HUES6 (cell line): ENCODE measurements around the gene HARS2.

Experiments used
- H3K27ac ChIP-seq: 2 replicates; pipeline ENCODE4 v1.7.0; 2013; ENCODE audit warnings: low read depth, mild to moderate bottlenecking, low read length, inconsistent platforms
- H3K27me3 ChIP-seq: 2 replicates; pipeline ENCODE4 v1.6.1; 2013; ENCODE audit warnings: low read length; ENCODE audit not compliant: control insufficient read depth, insufficient read depth
- H3K36me3 ChIP-seq: 2 replicates; pipeline ENCODE4 v1.6.1; 2013; ENCODE audit warnings: low read length; ENCODE audit not compliant: control insufficient read depth, insufficient read depth
- H3K4me1 ChIP-seq: 2 replicates; pipeline ENCODE4 v1.6.1; 2013; ENCODE audit warnings: low read length; ENCODE audit not compliant: control insufficient read depth, insufficient read depth
- H3K4me3 ChIP-seq: 2 replicates; pipeline ENCODE4 v1.5.1; 2013; ENCODE audit warnings: low read depth, low read length
- H3K9ac ChIP-seq: one replicate; pipeline ENCODE4 v1.6.1; 2013; ENCODE audit warnings: mild to moderate bottlenecking, low read length
- H3K9me3 ChIP-seq: 2 replicates; pipeline ENCODE4 v1.6.1; 2013; ENCODE audit warnings: low read depth, low read length; ENCODE audit not compliant: control insufficient read depth, insufficient read depth

The HARS2 gene

DNA sequence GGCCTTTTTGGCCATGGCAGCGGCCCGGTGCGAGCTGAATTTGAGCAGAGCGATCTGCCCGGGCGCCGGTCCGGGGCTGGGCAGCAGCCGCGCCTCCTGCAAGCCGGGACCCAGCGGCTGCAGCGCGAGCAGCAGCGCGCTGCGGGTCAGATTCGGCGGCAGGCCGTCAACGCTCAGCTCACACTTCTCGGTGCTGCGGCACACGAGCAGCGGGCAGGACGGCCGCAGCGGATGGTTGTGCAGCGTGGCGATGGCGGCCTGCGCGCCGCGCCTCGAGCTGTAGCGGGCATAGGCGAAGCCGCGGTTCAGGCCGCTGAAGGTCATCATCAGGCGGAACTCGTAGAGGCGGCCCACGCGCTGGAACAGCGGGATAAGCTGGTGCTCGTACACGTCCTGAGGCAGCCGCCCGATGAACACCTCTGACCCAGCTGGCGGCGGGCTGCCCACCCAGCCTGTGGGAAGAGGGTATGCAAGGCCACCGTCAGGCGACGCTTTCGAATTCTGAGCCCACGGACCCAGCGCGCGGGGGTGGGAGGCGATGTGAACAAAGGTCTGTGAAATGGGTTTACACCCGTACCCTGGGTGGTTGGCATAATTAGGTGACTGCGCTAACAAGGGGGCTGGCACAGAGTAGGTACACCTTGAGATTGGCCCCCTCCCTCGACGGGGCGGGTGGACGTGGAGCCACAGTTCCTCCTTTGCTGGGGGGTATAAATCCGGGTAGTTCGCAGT is 18.6 kb upstream of the HARS2 start:
- H3K9ac ChIP-seq: peak overlapping the region; percentile 26
- no peaks in the 10 kb centered on the region for H3K9me3 ChIP-seq
- no peaks in the 10 kb centered on the region for H3K27me3 ChIP-seq
- H3K4me3 ChIP-seq: peak overlapping the region; percentile 45
- H3K4me1 ChIP-seq: 0 out of 2 replicates have a peak, but pooled peaks cover 4% of the 10 kb centered on the region
- peaks cover 88% of the 10 kb centered on the region for H3K36me3 ChIP-seq
- H3K27ac ChIP-seq: 0 out of 2 replicates have a peak overlapping the region, but pooled peaks have one; percentile 50

- Histone ChIP-seq H3K4me3 (peak within 1 kb of the TSS; percentile 45), H3K4me1 (0 out of 2 replicates have a peak, but pooled peaks cover 4% of the 10 kb centered on the region), H3K27ac (0 out of 2 replicates have a peak within 1 kb of the TSS, but pooled peaks have one; percentile 50), H3K9ac (peak within 1 kb of the TSS; percentile 26), H3K27me3 (no peaks in the 10 kb centered on the region), H3K36me3 (peaks cover 88% of the 10 kb centered on the region), H3K9me3 (no peaks in the 10 kb centered on the region)
These were observed 17.9 kb upstream of the HARS2 start, which contains the start of gene DND1 for GRCh38 chr5:140673187-140673976. Gene DND1, minus strand, starts transcription at chr5:140673576. Its CDS starts 34 bp downstream, at chr5:140673542.

DNA sequence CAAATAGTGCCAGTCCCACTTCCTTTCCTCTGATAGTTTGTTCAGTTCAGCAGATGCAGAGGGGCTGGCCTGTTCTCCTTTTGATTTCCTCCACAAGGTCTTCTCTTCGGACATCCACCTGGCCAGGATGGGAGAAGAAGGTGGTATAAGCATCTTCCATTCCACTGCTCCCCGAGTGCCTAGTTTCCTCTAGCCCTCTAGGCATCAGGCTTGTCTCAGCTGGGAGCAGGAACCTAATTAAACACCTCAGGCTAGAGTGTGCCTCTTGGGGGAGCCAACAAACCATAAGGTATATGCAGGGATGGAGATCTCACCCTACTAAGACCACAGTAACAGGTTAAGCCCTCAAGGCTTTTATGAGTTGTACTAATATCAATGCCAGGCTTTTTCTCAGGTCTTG is 17.0 kb upstream of the HARS2 start:
- H3K4me3 ChIP-seq: no peak overlapping the region
- 0 out of 2 replicates have a peak, but pooled peaks cover 4% of the 10 kb centered on the region for H3K4me1 ChIP-seq
- no peak overlapping the region for H3K9ac ChIP-seq
- H3K27me3 ChIP-seq: no peaks in the 10 kb centered on the region
- no peaks in the 10 kb centered on the region for H3K9me3 ChIP-seq
- no peak overlapping the region for H3K27ac ChIP-seq
- peaks cover 85% of the 10 kb centered on the region for H3K36me3 ChIP-seq

DNA sequence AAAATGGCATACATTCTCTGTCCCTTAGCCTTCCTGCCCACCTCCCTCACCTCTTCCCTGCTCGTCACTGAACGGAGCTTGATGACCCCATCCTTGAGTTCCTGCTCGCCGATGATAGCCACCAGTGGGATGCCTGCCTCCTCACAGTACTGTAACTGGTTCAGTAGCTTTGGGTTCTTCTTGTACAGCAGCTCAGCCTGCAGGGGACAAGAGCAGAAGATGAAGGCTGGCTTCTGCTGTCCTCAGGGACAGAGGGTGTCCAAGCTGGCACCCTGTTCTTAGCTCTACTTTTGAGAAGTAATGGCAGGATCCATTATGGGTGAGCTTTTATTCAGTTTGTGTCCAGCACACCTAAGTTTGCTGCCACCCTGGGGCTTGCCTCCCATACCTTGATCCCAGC is 16.6 kb upstream of the HARS2 start:
- H3K9ac ChIP-seq: no peak overlapping the region
- H3K4me3 ChIP-seq: no peak overlapping the region
- no peaks in the 10 kb centered on the region for H3K27me3 ChIP-seq
- 0 out of 2 replicates have a peak, but pooled peaks cover 4% of the 10 kb centered on the region for H3K4me1 ChIP-seq
- H3K36me3 ChIP-seq: peaks cover 85% of the 10 kb centered on the region
- H3K9me3 ChIP-seq: no peaks in the 10 kb centered on the region
- H3K27ac ChIP-seq: no peak overlapping the region

- no peaks in the 10 kb centered on the region for H3K27me3 ChIP-seq
- H3K4me3 ChIP-seq: no peak overlapping the region
- no peak overlapping the region for H3K9ac ChIP-seq
- H3K27ac ChIP-seq: no peak overlapping the region
- H3K9me3 ChIP-seq: no peaks in the 10 kb centered on the region
- H3K4me1 ChIP-seq: no peaks in the 10 kb centered on the region
- H3K36me3 ChIP-seq: peaks cover 81% of the 10 kb centered on the region
These were observed 13.3 kb upstream of the HARS2 start for GRCh38 chr5:140677947-140678346.

DNA sequence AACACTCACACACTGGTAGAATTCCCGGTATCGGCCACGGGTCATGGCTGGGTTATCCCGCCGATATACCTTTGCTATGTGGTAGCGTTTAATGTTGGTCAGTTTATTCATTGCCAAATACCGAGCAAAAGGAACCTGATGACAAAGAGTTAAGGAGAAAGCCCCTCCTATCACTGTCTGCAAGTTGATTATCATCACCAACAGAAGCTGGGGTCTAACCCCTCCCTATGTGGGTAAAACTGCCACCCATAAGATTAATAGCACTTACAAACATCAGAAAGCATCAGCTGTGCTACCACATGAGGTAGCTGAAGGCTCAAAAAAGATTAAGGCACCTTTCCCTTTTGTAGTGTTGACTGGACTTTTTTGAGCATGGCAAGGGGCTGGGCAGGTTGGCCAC is 12.3 kb upstream of the HARS2 start:
- H3K9me3 ChIP-seq: no peaks in the 10 kb centered on the region
- H3K27me3 ChIP-seq: no peaks in the 10 kb centered on the region
- H3K27ac ChIP-seq: no peak overlapping the region
- H3K36me3 ChIP-seq: peaks cover 74% of the 10 kb centered on the region
- H3K9ac ChIP-seq: no peak overlapping the region
- H3K4me1 ChIP-seq: no peaks in the 10 kb centered on the region
- no peak overlapping the region for H3K4me3 ChIP-seq

DNA sequence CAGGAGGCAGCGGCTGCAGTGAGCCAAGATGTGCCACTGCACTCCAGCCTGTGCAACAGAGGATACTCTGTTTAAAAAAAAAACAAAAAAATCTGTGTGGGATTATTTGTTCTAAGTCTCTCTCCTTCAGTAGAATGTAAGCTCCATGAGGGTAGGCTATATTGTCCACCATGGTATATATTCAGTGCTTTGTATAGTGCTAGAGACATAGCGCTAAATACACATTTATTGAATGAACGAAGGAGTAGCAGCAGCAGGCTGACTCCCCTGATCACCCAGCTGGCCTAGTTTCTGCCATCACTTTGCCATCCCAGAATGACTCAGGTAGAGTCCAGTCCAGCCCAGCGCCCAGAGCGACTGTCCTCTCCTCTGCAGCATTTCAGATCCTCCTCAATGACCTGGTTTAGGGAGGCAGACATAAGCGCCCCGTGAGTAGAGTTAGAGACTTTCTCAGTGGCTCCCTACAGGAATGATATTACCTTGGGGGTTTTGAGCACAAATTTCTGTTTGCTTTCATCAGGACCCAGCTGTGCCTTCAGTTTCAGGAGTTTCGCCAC is 801 bp upstream of the HARS2 start:
- H3K27ac ChIP-seq: no peak overlapping the region
- no peaks in the 10 kb centered on the region for H3K4me1 ChIP-seq
- no peaks in the 10 kb centered on the region for H3K27me3 ChIP-seq
- no peaks in the 10 kb centered on the region for H3K9me3 ChIP-seq
- H3K9ac ChIP-seq: peak overlapping the region; percentile 92
- H3K4me3 ChIP-seq: peak overlapping the region; percentile 92
- H3K36me3 ChIP-seq: peaks cover 31% of the 10 kb centered on the region

GRCh38 chr5:140694276-140694675 is 3.0 kb downstream of the HARS2 start:
- H3K4me1 ChIP-seq: peaks cover 13% of the 10 kb centered on the region
- no peak overlapping the region for H3K27ac ChIP-seq
- H3K9me3 ChIP-seq: no peaks in the 10 kb centered on the region
- H3K9ac ChIP-seq: no peak overlapping the region
- no peak overlapping the region for H3K4me3 ChIP-seq
- peaks cover 62% of the 10 kb centered on the region for H3K36me3 ChIP-seq
- no peaks in the 10 kb centered on the region for H3K27me3 ChIP-seq

DNA sequence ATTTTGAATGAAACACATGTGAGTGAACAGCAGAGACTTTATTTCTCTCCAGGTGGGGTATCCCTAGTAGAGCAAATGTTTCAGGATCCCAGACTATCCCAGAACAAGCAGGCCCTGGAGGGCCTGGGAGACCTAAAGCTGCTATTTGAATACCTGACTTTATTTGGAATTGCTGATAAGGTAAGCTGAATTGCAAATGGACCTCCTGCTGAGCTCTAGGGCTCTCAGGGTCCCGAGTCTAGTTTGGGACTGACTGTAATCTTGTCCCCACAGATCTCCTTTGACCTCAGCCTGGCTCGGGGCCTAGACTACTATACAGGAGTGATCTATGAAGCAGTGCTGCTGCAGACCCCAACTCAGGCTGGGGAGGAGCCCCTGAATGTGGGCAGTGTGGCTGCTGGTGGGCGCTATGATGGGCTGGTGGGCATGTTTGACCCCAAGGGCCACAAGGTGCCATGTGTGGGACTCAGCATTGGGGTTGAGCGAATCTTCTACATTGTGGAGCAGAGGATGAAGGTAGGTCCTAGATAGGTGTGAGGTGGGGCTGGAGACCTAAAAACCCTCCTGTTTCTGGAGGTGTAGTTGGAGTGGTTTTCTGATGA is 5.7 kb downstream of the HARS2 start:
- Histone ChIP-seq H3K9ac (peak overlapping the region; percentile 48), H3K4me1 (peaks cover 16% of the 10 kb centered on the region), H3K27me3 (no peaks in the 10 kb centered on the region), H3K27ac (no peak overlapping the region; the same call in 1 of the 2 replicates), H3K4me3 (no peak overlapping the region), H3K36me3 (peaks cover 65% of the 10 kb centered on the region), H3K9me3 (no peaks in the 10 kb centered on the region)

DNA sequence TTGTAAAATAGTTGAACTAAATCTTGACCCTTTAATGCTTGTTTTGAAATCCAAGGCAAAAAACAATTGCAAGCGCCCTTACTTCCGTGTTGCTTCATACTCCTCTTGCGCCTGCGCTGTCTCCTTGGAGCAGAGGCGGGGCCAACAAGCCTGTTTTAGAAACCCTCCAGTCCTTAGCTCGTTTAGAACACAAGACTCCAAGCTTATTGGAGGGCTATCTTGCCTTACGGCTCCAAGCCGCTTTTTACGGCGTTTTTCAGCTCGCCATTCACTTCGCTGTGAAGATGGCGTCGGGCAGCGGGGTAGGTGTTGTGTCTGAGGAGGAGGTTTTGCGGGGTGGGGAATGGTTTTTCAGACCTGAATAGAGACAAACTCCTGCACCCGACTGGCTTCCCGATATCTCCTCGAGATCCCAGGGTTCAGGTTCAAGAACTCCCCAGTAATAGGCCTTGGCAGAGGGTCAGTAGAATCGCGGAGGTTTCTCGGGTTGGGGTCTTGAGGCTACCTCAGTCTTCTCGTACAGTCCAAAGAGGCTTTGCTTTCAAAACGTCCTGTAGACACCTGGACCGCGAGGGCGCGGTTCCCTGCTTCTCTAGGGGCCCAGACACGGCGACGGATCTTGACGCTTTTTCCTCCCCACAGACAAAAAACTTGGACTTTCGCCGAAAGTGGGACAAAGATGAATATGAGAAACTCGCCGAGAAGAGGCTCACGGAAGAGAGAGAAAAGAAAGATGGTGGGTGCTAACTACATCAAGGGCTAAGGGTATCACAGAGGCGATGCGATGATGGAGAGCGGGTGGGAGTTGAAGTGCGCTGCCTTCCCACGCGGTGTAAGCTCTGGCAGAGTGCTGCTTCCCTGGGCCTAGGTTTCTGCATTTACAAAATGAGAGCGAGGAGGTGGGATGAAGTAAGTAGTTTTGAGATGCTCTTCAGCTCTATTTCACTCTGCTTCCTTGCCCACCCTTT is 9.2 kb downstream of the HARS2 start, which contains the start of gene ZMAT2:
Gene ZMAT2, plus strand, starts transcription at position 271 of the 968 bp plus-strand sequence. Its CDS starts 14 bp downstream, at position 285.
- H3K27me3 ChIP-seq: no peaks in the 10 kb centered on the region
- H3K27ac ChIP-seq: peak within 1 kb of the TSS; percentile 17; the same call in 1 of the 2 replicates
- H3K4me3 ChIP-seq: peak within 1 kb of the TSS; percentile 95
- peak within 1 kb of the TSS; percentile 90 for H3K9ac ChIP-seq
- peaks cover 16% of the 10 kb centered on the region for H3K4me1 ChIP-seq
- H3K9me3 ChIP-seq: no peaks in the 10 kb centered on the region
- peaks cover 79% of the 10 kb centered on the region for H3K36me3 ChIP-seq
